Suprapubic skin (tissue), 3 donors: ENCODE results near the gene DVL1.

Experiments used
- POLR2A ChIP-seq, 2 donors: fragments of 450-650 bp; IDR thresholded peaks; one replicate each; pipeline ENCODE4 v1.6.1; 2017; ENCODE audit warnings: antibody characterized with exemption in 2 of 2, mild to moderate bottlenecking in 2 of 2, moderate library complexity in 2 of 2
- TF ChIP-seq, protein P1 (sequence below), 2 donors: fragments of 200-600 bp in 1 of 2; fragments of 450-650 bp in 1 of 2; sonication (generic) in 1 of 2; IDR thresholded peaks; one replicate each; pipeline ENCODE4 v1.5.1; 2016 to 2019; ENCODE audit warnings: antibody characterized with exemption in 2 of 2, mild to moderate bottlenecking in 1 of 2, moderate library complexity in 1 of 2

DNA sequence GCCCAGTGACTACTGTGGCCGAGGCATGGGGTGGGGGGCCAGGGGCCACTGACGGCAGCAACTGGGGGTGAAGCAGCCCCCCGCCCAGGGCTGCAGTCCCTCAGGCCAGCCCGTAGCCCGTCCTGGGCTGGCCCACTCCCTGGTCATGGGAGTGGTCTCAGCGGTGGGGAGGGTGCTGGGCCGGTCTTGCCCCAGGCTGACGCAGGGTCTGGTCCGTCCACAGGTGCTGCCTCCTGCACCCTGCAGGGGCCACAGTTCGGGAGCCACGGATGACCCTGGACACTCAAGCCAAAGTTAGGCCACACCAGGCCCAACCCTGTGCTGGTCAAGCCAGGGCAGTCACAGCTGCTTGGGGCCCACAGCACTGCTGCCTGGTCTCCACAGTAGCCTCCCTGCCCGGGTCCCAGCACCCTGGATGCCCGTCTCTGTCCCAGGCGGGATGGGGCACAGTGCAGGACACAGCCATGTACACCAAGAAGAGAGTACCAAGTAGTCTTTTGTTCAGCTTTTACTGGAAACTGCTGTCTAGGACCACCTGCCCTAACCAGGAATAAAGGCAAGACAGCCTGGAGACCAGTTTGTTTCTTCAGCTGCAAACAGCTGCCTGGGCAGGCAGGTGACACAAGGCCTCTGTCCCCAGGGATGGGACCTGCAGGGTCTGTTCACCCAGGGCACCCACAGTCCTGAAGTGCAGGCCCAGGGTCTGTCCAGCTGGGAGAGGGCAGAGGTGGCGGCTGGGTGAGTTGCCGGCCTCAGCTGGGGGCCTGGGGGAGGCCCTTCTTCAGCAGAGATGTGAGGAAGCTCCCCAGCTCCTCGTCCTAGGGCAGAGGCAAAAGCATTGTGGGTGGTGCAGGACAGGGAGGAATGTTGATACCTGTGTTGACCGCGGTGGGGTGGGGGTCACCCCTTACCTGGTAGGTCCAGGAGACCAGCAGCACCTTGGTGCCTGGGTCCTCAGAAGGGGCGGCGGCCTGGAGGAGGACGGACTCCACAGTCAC, 37.8 kb downstream of the DVL1 start:
- TF ChIP-seq, protein P1, sequence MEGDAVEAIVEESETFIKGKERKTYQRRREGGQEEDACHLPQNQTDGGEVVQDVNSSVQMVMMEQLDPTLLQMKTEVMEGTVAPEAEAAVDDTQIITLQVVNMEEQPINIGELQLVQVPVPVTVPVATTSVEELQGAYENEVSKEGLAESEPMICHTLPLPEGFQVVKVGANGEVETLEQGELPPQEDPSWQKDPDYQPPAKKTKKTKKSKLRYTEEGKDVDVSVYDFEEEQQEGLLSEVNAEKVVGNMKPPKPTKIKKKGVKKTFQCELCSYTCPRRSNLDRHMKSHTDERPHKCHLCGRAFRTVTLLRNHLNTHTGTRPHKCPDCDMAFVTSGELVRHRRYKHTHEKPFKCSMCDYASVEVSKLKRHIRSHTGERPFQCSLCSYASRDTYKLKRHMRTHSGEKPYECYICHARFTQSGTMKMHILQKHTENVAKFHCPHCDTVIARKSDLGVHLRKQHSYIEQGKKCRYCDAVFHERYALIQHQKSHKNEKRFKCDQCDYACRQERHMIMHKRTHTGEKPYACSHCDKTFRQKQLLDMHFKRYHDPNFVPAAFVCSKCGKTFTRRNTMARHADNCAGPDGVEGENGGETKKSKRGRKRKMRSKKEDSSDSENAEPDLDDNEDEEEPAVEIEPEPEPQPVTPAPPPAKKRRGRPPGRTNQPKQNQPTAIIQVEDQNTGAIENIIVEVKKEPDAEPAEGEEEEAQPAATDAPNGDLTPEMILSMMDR (IDR thresholded peaks at IDR 0.05), result no peak
- no peak for TF ChIP-seq POLR2A (IDR thresholded peaks at IDR 0.05)
